OCI-LY7 (cell line): ENCODE results near the gene PCGF3.
"Not testable (repeated sequence)": the region's sequence is repeated elsewhere in the genome, so short reads cannot be mapped to it uniquely, and the experiment has no call there.

Source experiments
- EZH2phosphoT487 ChIP-seq: fragments of 200-600 bp; sonication (generic); IDR thresholded peaks from 2 replicates; pipeline ENCODE4 v1.6.1; 2018; ENCODE audit warnings: low read depth, borderline replicate concordance, mild to moderate bottlenecking, mixed run types, antibody characterized with exemption, low read length, moderate library complexity, mixed read lengths
- TF ChIP-seq, protein P1 (sequence below): fragments of 200-600 bp; sonication (generic); conservative IDR thresholded peaks from 2 replicates; pipeline ENCODE4 v1.5.1; 2014; ENCODE audit warnings: mild to moderate bottlenecking, antibody characterized with exemption, low read length, moderate library complexity, mixed read lengths

DNA sequence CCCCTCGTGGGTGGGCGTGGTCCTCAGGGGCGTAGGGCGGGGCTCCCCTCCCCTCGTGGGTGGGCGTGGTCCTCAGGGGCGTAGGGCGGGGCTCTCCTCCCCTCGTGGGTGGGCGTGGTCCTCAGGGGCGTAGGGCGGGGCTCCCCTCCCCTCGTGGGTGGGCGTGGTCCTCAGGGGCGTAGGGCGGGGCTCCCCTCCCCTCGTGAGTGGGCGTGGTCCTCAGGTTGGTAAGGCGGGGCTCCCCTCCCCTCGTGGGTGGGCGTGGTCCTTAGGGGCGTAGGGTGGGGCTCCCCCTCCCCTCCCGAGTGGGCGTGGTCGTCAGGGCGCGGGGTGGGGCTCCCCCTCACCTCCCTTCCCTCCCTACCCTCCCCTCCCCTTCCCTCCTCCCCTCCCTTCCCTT, 26.3 kb downstream of the PCGF3 start:
- TF ChIP-seq, protein P1, sequence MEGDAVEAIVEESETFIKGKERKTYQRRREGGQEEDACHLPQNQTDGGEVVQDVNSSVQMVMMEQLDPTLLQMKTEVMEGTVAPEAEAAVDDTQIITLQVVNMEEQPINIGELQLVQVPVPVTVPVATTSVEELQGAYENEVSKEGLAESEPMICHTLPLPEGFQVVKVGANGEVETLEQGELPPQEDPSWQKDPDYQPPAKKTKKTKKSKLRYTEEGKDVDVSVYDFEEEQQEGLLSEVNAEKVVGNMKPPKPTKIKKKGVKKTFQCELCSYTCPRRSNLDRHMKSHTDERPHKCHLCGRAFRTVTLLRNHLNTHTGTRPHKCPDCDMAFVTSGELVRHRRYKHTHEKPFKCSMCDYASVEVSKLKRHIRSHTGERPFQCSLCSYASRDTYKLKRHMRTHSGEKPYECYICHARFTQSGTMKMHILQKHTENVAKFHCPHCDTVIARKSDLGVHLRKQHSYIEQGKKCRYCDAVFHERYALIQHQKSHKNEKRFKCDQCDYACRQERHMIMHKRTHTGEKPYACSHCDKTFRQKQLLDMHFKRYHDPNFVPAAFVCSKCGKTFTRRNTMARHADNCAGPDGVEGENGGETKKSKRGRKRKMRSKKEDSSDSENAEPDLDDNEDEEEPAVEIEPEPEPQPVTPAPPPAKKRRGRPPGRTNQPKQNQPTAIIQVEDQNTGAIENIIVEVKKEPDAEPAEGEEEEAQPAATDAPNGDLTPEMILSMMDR = not testable (repeated sequence)
- not testable (repeated sequence) for TF ChIP-seq EZH2phosphoT487
